CD4-positive, CD25-positive, alpha-beta regulatory T cell (primary cell): ENCODE data around the gene ATXN2. TPM values are rescaled to one million over a fixed set of nuclear protein-coding genes. Genes with fewer than 3 reads are reported as not detected.
A peak's percentile ranks its signal among the peaks of the same experiment; 100 is the strongest.

Source experiments
- ATAC-seq, 2 donors: fragments of 150-1000 bp; cut with Tn5 transposase; one replicate each; pipeline ENCODE4 v1.10.0; 2021; ENCODE audit warnings: low read depth in 2 of 2, moderate number of reproducible peaks in 2 of 2, moderate library complexity in 1 of 2
- DNase-seq, 3 donors: peaks; one replicate each; pipeline versions ENCODE4 v3.0.0 to v3.0.0-alpha.2; 2012 to 2022; ENCODE audit warnings: mixed read lengths in 1 of 3
- H3K27ac ChIP-seq: one replicate; pipeline ENCODE4 v1.7.0; 2013; ENCODE audit warnings: mild to moderate bottlenecking, low read length; ENCODE audit not compliant: insufficient read depth, poor library complexity, severe bottlenecking
- H3K27me3 ChIP-seq: one replicate; pipeline ENCODE4 v1.7.0; 2013; ENCODE audit warnings: low read length; ENCODE audit not compliant: control insufficient read depth, insufficient read depth
- H3K36me3 ChIP-seq: one replicate; pipeline ENCODE4 v1.7.0; 2013; ENCODE audit warnings: mild to moderate bottlenecking, low read length, moderate library complexity; ENCODE audit not compliant: control insufficient read depth, insufficient read depth
- H3K4me1 ChIP-seq: 2 replicates; pipeline ENCODE4 v1.7.0; 2013; ENCODE audit warnings: mild to moderate bottlenecking, low read length; ENCODE audit not compliant: insufficient read depth, control insufficient read depth, poor library complexity, severe bottlenecking
- H3K4me3 ChIP-seq: one replicate; pipeline ENCODE4 v1.7.0; 2013; ENCODE audit warnings: low read depth, mild to moderate bottlenecking, low read length, moderate library complexity
- H3K9me3 ChIP-seq, 2 experiments: 1 replicate in 1 of 2; 2 replicates in 1 of 2; pipeline ENCODE4 v1.7.0; 2013; ENCODE audit warnings: low read length in 2 of 2, mild to moderate bottlenecking in 1 of 2, moderate library complexity in 1 of 2; ENCODE audit not compliant: control insufficient read depth in 2 of 2
- H3K27ac Mint-ChIP-seq, 3 donors: one replicate each; pipeline ENCODE4 v1.8.0; 2020 to 2022; ENCODE audit warnings: mild to moderate bottlenecking in 3 of 3, mixed read lengths in 3 of 3, moderate library complexity in 2 of 3
- H3K27me3 Mint-ChIP-seq: one replicate; pipeline ENCODE4 v1.8.0; 2022; ENCODE audit warnings: mild to moderate bottlenecking, mixed read lengths
- H3K36me3 Mint-ChIP-seq: one replicate; pipeline ENCODE4 v1.8.0; 2020; ENCODE audit warnings: mixed read lengths
- H3K4me1 Mint-ChIP-seq, 4 donors: one replicate each; pipeline ENCODE4 v1.8.0; 2020 to 2022; ENCODE audit warnings: mixed read lengths in 4 of 4, mild to moderate bottlenecking in 1 of 4
- H3K4me3 Mint-ChIP-seq, 4 donors: one replicate each; pipeline ENCODE4 v1.8.0; 2020 to 2022; ENCODE audit warnings: mild to moderate bottlenecking in 4 of 4, mixed read lengths in 4 of 4, moderate library complexity in 3 of 4
- H3K9me3 Mint-ChIP-seq, 7 donors: one replicate each; pipeline ENCODE4 v1.8.0; 2020 to 2022; ENCODE audit warnings: mixed read lengths in 7 of 7, mild to moderate bottlenecking in 3 of 7, moderate library complexity in 2 of 7
- polyA plus RNA-seq, 4 donors: library from polyadenylated mRNA; unstranded; fragments of 300-500 nt; fragmentation: Illumina TruSeq; gene quantifications; one replicate each; pipeline ENCODE4 v1.2.3, GENCODE V29; 2021
- total RNA-seq: library from RNA; stranded (reverse); gene quantifications from one replicate; pipeline ENCODE4 v1.2.3, GENCODE V29; 2022

Gene ATXN2
- total and polyA plus RNA-seq, 5 donors from 2014 or later = 9.7 to 43.1 (median 14.8) TPM

DNA sequence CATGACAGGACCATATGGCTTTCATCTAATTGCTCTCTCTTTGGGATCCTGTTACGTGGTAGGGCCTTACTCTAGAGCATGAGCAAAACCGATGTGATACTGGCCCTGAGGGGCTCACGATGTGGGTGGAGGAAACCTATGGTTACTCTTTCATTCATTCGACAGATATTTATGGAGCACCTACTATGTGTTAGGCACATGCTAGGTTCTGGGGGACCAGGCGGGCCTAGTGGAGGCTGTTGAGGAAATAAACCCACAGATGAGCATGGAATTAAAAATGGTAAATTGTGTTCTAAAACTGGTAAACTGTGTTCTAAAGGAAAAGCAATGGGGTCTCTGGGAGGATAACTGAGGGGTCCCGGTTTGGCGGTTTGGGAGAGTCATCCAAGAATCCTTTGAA, 178.6 kb downstream of the ATXN2 start:
- peaks cover 25% of the 10 kb centered on the region for H3K36me3 ChIP-seq
- peaks cover 16% of the 10 kb centered on the region for H3K4me1 ChIP-seq
- H3K27me3 ChIP-seq = no peaks in the 10 kb centered on the region
- H3K9me3 ChIP-seq = no peaks in the 10 kb centered on the region
- no peaks in the 10 kb centered on the region for H3K27me3 Mint-ChIP-seq
- H3K4me3 Mint-ChIP-seq = no peak overlapping the region
- peaks cover 14% of the 10 kb centered on the region for H3K36me3 Mint-ChIP-seq
- H3K4me3 ChIP-seq = no peak overlapping the region
- no peak overlapping the region for H3K27ac ChIP-seq
- ATAC-seq (no peak), DNase-seq (no peak)
- peaks cover 4 to 32% (median 26%) of the 10 kb centered on the region in 4 donors for H3K4me1 Mint-ChIP-seq
- peak overlapping the region in 1 of 3 donors; percentile 57 for H3K27ac Mint-ChIP-seq
- no peaks in the 10 kb centered on the region for H3K9me3 Mint-ChIP-seq

- no peaks in the 10 kb centered on the region for H3K9me3 ChIP-seq
These were observed 179.3 kb downstream of the ATXN2 start for GRCh38 chr12:111419784-111420183.

GRCh38 chr12:111418594-111418880, 180.6 kb downstream of the ATXN2 start:
- Histone ChIP-seq H3K4me1 (no peaks in the 10 kb centered on the region), H3K9me3 (no peaks in the 10 kb centered on the region), H3K36me3 (peaks cover 22% of the 10 kb centered on the region), H3K4me3 (no peak overlapping the region), H3K27ac (no peak overlapping the region), H3K27me3 (no peaks in the 10 kb centered on the region)
- Mint-ChIP-seq H3K27ac (no peak overlapping the region), H3K4me3 (no peak overlapping the region), H3K4me1 (peaks cover 4 to 35% (median 29%) of the 10 kb centered on the region in 4 donors), H3K9me3 (no peaks in the 10 kb centered on the region), H3K27me3 (no peaks in the 10 kb centered on the region), H3K36me3 (peaks cover 20% of the 10 kb centered on the region)
- ATAC-seq (no peak), DNase-seq (no peak)

More at GRCh38 chr12:111419784-111420183, 179.3 kb downstream of the ATXN2 start:
- H3K36me3 Mint-ChIP-seq = peaks cover 19% of the 10 kb centered on the region
- Histone ChIP-seq H3K27me3 (no peaks in the 10 kb centered on the region), H3K4me1 (peaks cover 8% of the 10 kb centered on the region), H3K4me3 (no peak overlapping the region), H3K27ac (no peak overlapping the region), H3K36me3 (peaks cover 25% of the 10 kb centered on the region)
- no peak overlapping the region for H3K27ac Mint-ChIP-seq
- peaks cover 4 to 30% (median 25%) of the 10 kb centered on the region in 4 donors for H3K4me1 Mint-ChIP-seq
- DNase-seq (no peak), ATAC-seq (no peak)
- H3K27me3 Mint-ChIP-seq = no peaks in the 10 kb centered on the region
- no peak overlapping the region for H3K4me3 Mint-ChIP-seq
- no peaks in the 10 kb centered on the region for H3K9me3 Mint-ChIP-seq

GRCh38 chr12:111417784-111418593, 181.1 kb downstream of the ATXN2 start:
- peaks cover 20% of the 10 kb centered on the region for H3K36me3 Mint-ChIP-seq
- H3K4me3 Mint-ChIP-seq = no peak overlapping the region
- Histone ChIP-seq H3K27me3 (no peaks in the 10 kb centered on the region), H3K4me1 (peaks cover 4% of the 10 kb centered on the region), H3K36me3 (peaks cover 22% of the 10 kb centered on the region), H3K27ac (no peak overlapping the region), H3K9me3 (no peaks in the 10 kb centered on the region), H3K4me3 (no peak overlapping the region)
- H3K27ac Mint-ChIP-seq = no peak overlapping the region
- H3K4me1 Mint-ChIP-seq = peaks cover 4 to 39% (median 34%) of the 10 kb centered on the region in 4 donors
- DNase-seq = no peak
- no peak for ATAC-seq
- H3K27me3 Mint-ChIP-seq = no peaks in the 10 kb centered on the region
- no peaks in the 10 kb centered on the region for H3K9me3 Mint-ChIP-seq

DNA sequence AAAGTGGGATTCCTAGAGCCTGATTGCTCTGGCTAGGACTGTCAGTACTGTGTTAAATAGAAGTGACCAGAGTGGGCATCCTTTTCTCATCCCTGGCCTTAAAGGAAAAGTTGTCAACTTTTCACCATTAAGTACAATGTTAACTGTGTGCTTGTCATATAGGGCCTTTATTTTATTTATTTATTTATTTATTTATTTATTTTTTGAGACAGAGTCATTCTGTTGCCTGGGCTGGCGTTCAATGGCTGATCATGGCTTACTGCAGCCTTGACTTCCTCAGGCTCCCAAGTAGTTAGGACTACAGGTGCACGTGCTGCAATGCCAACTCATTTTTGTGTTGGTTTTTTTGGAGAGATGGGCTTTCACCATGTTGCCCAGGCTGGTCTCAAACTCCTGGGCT, 181.8 kb downstream of the ATXN2 start:
- Mint-ChIP-seq H3K36me3 (peaks cover 20% of the 10 kb centered on the region), H3K4me1 (peaks cover 4 to 45% (median 39%) of the 10 kb centered on the region in 4 donors), H3K27ac (peak overlapping the region in 1 of 3 donors; percentile 62), H3K27me3 (no peaks in the 10 kb centered on the region), H3K4me3 (peak overlapping the region in 1 of 4 donors; percentile 51), H3K9me3 (no peaks in the 10 kb centered on the region)
- Histone ChIP-seq H3K9me3 (no peaks in the 10 kb centered on the region), H3K27me3 (no peaks in the 10 kb centered on the region), H3K36me3 (peaks cover 22% of the 10 kb centered on the region), H3K4me1 (peaks cover 11% of the 10 kb centered on the region), H3K27ac (no peak overlapping the region), H3K4me3 (no peak overlapping the region)
- DNase-seq = no peak
- ATAC-seq = no peak

DNA sequence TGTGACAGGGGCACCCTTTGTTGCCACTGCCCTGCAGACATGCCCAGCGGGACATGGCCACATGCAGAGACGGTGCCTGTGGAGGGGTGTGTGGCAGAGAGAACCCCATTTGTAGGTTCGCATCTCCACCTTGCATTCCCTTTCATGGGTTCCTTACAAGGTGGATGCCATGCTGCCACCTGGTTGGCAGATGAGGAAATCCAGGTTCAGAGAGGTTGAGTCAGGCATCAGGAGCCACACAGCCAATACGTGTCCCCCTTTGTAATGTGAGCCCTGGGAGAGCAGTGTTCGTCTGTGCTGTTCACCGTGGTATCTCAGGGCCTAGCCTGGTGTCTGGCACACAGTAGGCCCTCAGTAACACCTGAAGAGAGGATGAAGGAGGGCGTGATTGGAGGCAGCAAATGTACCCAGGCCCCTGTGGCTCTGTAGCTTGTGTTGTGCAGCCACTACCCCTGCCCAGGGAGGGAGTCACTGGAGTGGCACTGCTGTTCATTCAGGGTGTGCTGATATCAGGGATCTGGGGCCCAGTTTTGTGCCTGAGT, 184.3 kb downstream of the ATXN2 start:
- Mint-ChIP-seq H3K36me3 (peaks cover 11% of the 10 kb centered on the region), H3K27ac (peak overlapping the region; percentile 52 to 86 (median 52)), H3K27me3 (no peaks in the 10 kb centered on the region), H3K4me3 (peak overlapping the region in 1 of 4 donors; percentile 7), H3K9me3 (no peaks in the 10 kb centered on the region), H3K4me1 (peaks cover 4 to 64% (median 38%) of the 10 kb centered on the region in 4 donors)
- no peak for DNase-seq
- Histone ChIP-seq H3K36me3 (peaks cover 9% of the 10 kb centered on the region), H3K9me3 (no peaks in the 10 kb centered on the region), H3K27ac (no peak overlapping the region), H3K27me3 (no peaks in the 10 kb centered on the region), H3K4me3 (no peak overlapping the region), H3K4me1 (peaks cover 36% of the 10 kb centered on the region)
- ATAC-seq = no peak

DNA sequence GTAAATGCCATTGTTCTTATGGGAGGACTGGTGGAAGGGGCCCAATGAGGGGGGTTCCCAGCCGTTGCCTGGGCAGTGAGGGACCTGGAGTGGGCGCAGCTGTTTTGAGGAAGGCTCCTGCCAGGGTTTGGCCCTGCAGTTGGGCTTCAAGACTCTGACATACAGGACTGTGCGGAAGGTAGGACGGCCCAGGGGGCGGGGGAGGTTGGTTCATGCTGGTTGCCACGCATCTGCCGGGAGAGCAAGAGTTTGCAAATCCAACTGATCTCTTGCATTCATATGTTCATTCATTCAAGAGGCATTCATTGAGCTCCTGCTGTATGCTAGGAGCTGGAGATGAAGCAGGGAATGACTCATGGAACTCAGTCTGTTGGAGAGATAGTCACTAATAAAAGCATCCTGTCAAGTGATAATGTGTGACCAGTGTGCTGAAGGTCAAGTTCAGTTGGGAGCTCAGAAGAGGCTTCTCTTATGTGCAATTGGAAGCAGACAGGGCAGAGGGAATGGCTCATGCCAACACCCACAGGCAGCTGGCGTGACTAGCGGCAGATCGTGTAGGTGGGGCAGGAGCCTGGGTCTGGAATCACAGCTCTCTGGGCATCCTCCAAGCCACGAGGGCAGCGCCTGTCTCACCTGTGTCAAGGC, 185.6 kb downstream of the ATXN2 start:
- peaks cover 4 to 76% (median 44%) of the 10 kb centered on the region in 4 donors for H3K4me1 Mint-ChIP-seq
- H3K27ac ChIP-seq = no peak overlapping the region
- H3K4me3 Mint-ChIP-seq = peak overlapping the region in 2 of 4 donors; percentile 18 to 73

More for the DNA sequence above, 185.6 kb downstream of the ATXN2 start:
- Mint-ChIP-seq H3K27ac (peak overlapping the region in 2 of 3 donors; percentile 78 to 90), H3K36me3 (peaks cover 11% of the 10 kb centered on the region), H3K27me3 (no peaks in the 10 kb centered on the region), H3K9me3 (no peaks in the 10 kb centered on the region)
- Histone ChIP-seq H3K36me3 (no peaks in the 10 kb centered on the region), H3K9me3 (no peaks in the 10 kb centered on the region), H3K4me3 (no peak overlapping the region), H3K4me1 (peaks cover 48% of the 10 kb centered on the region), H3K27me3 (no peaks in the 10 kb centered on the region)
- ATAC-seq (no peak), DNase-seq (no peak)
